Activated T-helper 2 cell treated with anti-CD3 and anti-CD28 coated beads, Interferon-gamma antibody, Interleukin-2, Interleukin-4, amounts not matched to agents 10 μg/mL and 5 μg/mL and 100 μg/mL, durations not matched to agents 14 hours and 24 hours and 36 hours (primary cell): ENCODE data around the gene ZNF106. TPM values are rescaled to one million over a fixed set of nuclear protein-coding genes. Genes with fewer than 3 reads are reported as not detected.
A peak's percentile ranks its signal among the peaks of the same experiment; 100 is the strongest.

Experiments used
- DNase-seq: peaks from one replicate; pipeline ENCODE4 v3.0.0; 2021; ENCODE audit warnings: low spot score
- H3K27ac Mint-ChIP-seq: one replicate; pipeline ENCODE4 v1.8.0; 2021; ENCODE audit warnings: mixed read lengths
- H3K27me3 Mint-ChIP-seq: one replicate; pipeline ENCODE4 v1.8.0; 2021; ENCODE audit warnings: low read depth, mixed read lengths
- H3K36me3 Mint-ChIP-seq: one replicate; pipeline ENCODE4 v1.8.0; 2021; ENCODE audit warnings: low read depth, mixed read lengths
- H3K4me1 Mint-ChIP-seq: one replicate; pipeline ENCODE4 v1.8.0; 2021; ENCODE audit warnings: low read depth, mixed read lengths
- H3K4me3 Mint-ChIP-seq: one replicate; pipeline ENCODE4 v1.8.0; 2021; ENCODE audit warnings: low read depth, mild to moderate bottlenecking, moderate library complexity, mixed read lengths
- H3K9me3 Mint-ChIP-seq: one replicate; pipeline ENCODE4 v1.8.0; 2021; ENCODE audit warnings: mixed read lengths
- intact Hi-C: fragments of 100-400 bp; cut with micrococcal nuclease; formaldehyde crosslinking; loops from one replicate; pipeline ENCODE4 v1.15.1; 2023
- total RNA-seq: library from RNA; stranded (reverse); gene quantifications from 2 replicates; pipeline ENCODE4 v1.2.3, GENCODE V29; 2022

Gene ZNF106
- total RNA-seq, 1 donor from 2014 or later = 65.8 TPM

DNA sequence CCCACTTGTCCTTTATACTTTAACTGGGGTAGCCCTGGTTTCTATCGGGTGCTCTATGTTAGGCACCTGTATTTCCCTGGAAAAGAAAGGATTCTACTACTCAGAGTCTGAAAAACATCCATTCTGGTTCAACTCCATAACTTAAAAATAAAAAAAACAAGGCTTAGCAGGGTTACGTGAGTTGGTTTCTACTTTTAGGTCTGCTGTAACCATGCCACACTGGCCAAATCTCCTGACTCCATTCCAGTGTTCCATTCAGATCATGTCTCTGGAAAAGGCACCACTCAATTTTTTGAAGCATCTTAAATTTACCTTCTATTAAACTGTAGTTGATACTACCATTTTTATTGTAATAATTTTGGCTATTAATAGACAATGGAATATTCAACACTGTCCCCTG is 69.6 kb downstream of the ZNF106 start:
- Mint-ChIP-seq H3K4me3 (no peak overlapping the region), H3K4me1 (no peaks in the 10 kb centered on the region), H3K36me3 (peaks cover 65% of the 10 kb centered on the region), H3K9me3 (no peaks in the 10 kb centered on the region), H3K27ac (no peak overlapping the region), H3K27me3 (no peaks in the 10 kb centered on the region)
- no peak for DNase-seq
- intact Hi-C loops = no loop called here

DNA sequence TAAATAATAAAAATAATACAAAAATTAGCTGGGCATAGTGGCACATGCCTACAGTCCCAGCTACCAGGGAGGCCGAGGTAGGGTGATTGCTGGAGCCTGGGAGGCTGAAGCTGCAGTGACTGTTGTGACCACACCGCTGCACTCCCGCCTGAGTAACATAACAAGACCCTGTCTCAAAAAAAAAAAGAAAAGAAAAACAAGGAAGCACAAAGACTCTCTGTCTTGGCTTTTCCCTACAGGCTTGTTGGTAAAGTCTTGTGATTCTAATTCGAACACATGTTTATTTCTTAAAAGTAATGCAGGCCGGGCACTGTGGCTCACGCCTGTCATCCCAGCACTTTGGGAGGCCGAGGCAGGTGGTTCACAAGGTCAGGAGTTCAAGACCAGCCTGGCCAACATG is 71.6 kb downstream of the ZNF106 start:
- Mint-ChIP-seq H3K9me3 (no peaks in the 10 kb centered on the region), H3K36me3 (peaks cover 62% of the 10 kb centered on the region), H3K27me3 (no peaks in the 10 kb centered on the region), H3K27ac (no peak overlapping the region), H3K4me3 (no peak overlapping the region), H3K4me1 (no peaks in the 10 kb centered on the region)
- intact Hi-C loops = no loop called here
- no peak for DNase-seq

DNA sequence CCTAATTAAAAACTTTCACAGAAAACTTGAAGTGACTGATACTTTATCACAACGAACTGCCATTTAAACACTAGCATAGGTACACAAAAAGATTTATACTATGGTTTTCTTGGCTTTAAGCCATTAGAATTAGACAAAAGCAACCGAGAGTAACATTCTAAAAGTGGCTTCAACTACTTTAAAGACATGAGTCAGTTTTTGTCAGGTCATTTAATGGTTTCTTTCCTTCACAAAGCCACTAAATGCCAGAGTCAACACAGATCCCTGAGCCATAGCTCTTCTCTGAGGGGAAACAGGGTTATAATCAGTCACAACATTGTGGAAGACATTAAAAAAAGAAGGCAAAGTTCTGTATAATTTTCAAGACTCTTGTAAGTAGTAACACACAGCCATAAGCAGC is 77.0 kb downstream of the ZNF106 start:
- Mint-ChIP-seq H3K36me3 (peaks cover 36% of the 10 kb centered on the region), H3K4me1 (no peaks in the 10 kb centered on the region), H3K27me3 (no peaks in the 10 kb centered on the region), H3K9me3 (no peaks in the 10 kb centered on the region), H3K27ac (no peak overlapping the region), H3K4me3 (no peak overlapping the region)
- intact Hi-C loops = no loop called here
- DNase-seq = no peak

DNA sequence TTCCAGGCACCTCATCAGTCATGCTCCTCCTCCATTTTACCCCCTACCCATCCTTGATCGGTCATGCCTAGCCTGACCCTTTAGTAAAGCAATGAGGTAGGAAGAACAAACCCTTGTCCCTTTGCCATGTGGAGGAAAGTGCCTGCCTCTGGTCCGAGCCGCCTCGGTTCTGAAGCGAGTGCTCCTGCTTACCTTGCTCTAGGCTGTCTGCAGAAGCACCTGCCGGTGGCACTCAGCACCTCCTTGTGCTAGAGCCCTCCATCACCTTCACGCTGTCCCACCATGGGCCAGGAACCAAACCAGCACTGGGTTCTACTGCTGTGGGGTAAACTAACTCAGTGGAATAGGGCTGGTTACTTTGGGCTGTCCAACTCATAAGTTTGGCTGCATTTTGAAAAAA is 79.1 kb downstream of the ZNF106 start:
- intact Hi-C loops = no loop called here
- Mint-ChIP-seq H3K9me3 (no peaks in the 10 kb centered on the region), H3K27me3 (no peaks in the 10 kb centered on the region), H3K36me3 (peaks cover 23% of the 10 kb centered on the region), H3K4me1 (no peaks in the 10 kb centered on the region), H3K4me3 (no peak overlapping the region), H3K27ac (no peak overlapping the region)
- DNase-seq = no peak

DNA sequence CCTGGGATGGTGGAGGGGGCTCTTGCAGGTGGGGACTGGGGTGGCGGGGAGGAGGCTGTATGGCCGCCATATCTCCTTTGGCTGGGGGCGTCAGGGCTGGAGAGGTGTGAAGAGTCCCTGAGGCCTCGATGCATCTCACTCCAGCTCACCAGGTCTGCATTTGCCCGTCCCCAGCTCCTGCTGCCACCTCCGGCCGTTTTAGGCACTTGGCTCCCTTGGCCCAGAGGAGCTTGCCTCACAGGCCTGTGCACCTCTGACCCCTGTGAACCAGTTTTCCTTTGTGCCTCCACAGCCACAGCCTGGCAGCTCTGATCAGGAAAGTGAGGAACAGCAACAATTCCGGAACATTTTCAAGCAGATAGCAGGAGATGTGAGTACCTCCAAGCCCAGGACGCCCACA is 81.9 kb downstream of the ZNF106 start:
- no peak overlapping the region for H3K4me3 Mint-ChIP-seq
- peaks cover 4% of the 10 kb centered on the region for H3K36me3 Mint-ChIP-seq
- no peaks in the 10 kb centered on the region for H3K4me1 Mint-ChIP-seq
- no peaks in the 10 kb centered on the region for H3K27me3 Mint-ChIP-seq
- no peak overlapping the region for H3K27ac Mint-ChIP-seq
- intact Hi-C loops = no loop called here
- H3K9me3 Mint-ChIP-seq = no peaks in the 10 kb centered on the region
- no peak for DNase-seq

DNA sequence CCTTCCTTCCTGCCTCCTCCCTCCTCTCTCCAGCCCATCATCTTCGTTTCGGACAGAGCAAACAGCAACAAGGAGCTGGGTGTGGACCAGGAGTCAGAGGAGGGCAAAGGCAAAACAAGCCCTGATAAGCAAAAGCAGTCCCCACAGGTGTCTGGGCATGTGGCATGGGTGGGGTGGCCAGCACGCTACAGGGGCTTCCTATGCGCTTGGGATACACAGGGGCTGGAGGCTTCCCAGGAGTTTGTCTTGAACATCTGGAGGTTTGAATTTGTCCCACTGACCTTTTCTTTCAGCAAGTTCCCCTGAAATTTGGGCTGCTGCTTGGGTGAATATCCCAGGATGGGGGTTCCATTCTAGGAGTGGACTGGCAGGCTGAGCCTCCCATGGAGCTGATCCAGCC is 82.8 kb downstream of the ZNF106 start:
- intact Hi-C loops = no loop called here
- H3K36me3 Mint-ChIP-seq = peaks cover 4% of the 10 kb centered on the region
- no peaks in the 10 kb centered on the region for H3K27me3 Mint-ChIP-seq
- no peaks in the 10 kb centered on the region for H3K4me1 Mint-ChIP-seq
- no peaks in the 10 kb centered on the region for H3K9me3 Mint-ChIP-seq
- no peak for DNase-seq
- no peak overlapping the region for H3K4me3 Mint-ChIP-seq
- H3K27ac Mint-ChIP-seq = no peak overlapping the region

DNA sequence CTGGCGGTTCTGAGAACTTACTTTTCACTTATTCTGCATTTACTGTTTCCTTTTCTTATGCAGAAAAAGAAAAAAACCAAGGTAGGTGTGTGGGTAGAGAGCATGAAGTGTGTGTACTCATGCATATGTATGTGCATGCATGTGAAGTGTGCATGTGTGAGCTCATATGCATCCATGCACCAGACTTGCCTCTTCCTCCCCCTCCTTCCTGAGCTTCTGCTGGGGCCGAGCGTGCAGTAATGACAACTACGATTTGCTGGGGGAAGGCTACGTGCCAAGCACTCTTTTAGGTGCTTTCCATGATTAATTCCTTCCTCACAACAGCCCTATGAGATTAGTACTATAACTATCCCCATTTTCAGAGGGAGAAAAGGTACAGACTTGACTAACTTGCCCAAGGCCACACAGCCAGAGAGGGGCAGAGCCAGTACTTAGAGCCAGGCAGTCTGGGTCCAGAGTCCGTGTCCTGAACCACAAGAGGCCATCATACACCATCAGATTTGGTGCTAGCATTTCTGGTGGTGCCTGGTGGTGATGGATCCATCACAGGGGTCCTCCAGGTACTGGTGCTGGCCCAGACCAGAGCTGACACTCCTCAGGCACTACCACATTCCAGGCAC is 85.0 kb downstream of the ZNF106 start:
- no peaks in the 10 kb centered on the region for H3K36me3 Mint-ChIP-seq
- H3K4me1 Mint-ChIP-seq = peaks cover 3% of the 10 kb centered on the region
- H3K27me3 Mint-ChIP-seq = no peaks in the 10 kb centered on the region
- H3K4me3 Mint-ChIP-seq = no peak overlapping the region
- no peak overlapping the region for H3K27ac Mint-ChIP-seq
- intact Hi-C loops = no loop called here
- DNase-seq = no peak
- H3K9me3 Mint-ChIP-seq = no peaks in the 10 kb centered on the region

DNA sequence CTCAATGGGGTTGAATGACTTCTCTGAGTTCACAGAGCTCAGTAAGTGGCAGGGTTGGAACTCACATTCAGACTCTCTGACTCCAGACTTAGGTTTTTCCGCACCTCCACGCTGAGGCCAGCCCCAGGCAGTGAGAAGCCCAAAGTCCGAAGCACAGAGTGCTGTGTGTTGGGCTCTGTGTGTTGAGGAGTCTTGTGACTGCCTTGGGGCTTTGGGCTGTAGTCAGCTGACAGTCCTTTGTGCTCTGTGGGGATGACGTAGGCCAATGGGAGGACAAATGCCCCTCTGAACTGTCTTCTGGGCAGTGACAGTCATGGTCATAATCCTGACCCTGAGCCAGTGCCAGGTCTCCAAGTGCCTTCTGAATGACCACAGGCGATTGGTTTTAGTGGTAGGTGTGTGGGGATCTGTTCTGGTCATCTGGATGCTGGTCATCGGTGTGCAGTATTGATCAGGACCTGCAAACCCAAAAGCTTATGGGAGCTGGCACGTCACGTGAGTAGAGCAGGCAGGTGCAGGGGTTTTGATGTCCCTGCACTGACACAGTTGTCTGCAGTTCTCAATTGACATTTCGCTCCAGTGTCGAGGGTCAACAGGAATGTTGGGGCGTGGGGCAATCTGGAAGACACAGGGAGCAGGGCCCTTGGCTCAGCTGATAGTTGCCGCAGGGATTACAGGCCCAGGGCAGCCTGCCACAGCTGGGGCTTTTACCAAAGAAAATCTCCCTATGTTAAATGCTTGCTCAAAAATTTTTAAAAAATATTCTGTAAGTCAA is 86.3 kb downstream of the ZNF106 start:
- H3K4me1 Mint-ChIP-seq = peaks cover 4% of the 10 kb centered on the region
- H3K36me3 Mint-ChIP-seq = no peaks in the 10 kb centered on the region
- intact Hi-C loops = no loop called here
- H3K4me3 Mint-ChIP-seq = no peak overlapping the region
- no peak for DNase-seq
- no peaks in the 10 kb centered on the region for H3K27me3 Mint-ChIP-seq
- no peaks in the 10 kb centered on the region for H3K9me3 Mint-ChIP-seq
- H3K27ac Mint-ChIP-seq = no peak overlapping the region

- no peak for DNase-seq
- intact Hi-C loops = no loop called here
- Mint-ChIP-seq H3K27me3 (no peaks in the 10 kb centered on the region), H3K27ac (no peak overlapping the region), H3K36me3 (no peaks in the 10 kb centered on the region), H3K4me1 (peaks cover 4% of the 10 kb centered on the region), H3K9me3 (no peaks in the 10 kb centered on the region), H3K4me3 (no peak overlapping the region)
Observed at GRCh38 chr15:42403389-42403788, 87.6 kb downstream of the ZNF106 start.

DNA sequence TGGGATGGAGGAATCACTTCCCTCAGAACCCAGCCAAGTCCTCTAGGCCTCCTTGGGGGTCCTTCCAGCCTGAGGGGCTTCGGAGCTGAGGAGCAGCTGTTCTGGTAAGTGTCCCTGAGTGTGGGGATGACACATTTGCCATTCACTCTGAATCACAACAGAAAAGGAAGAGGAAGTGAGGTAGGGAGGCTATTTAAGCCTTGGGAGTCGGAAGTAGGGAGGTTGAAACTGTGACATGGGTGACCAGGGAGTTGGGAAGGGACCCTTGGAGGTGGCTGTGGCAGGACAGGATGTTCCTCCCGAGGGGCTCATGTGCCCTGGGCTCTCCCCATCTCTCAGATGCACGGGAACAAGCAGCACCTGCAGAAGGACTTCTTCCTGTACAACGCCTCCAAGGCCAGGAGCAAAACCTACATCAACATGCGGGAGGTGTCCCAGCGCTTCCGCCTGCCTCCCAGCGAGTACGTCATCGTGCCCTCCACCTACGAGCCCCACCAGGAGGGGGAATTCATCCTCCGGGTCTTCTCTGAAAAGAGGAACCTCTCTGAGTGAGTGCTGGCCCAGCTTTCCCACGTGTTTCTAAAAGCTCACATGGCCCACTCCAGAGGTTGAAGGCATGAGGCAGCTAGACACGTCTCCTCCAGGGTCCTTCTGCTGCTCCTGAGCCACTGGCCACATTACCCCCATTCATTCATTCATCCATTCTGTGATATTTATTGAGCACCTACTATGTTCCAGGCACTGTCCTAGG is 88.3 kb downstream of the ZNF106 start:
- H3K4me1 Mint-ChIP-seq = peaks cover 4% of the 10 kb centered on the region
- no peak overlapping the region for H3K4me3 Mint-ChIP-seq
- intact Hi-C loops = no loop called here
- H3K27ac Mint-ChIP-seq = no peak overlapping the region
- no peak for DNase-seq
- H3K36me3 Mint-ChIP-seq = no peaks in the 10 kb centered on the region
- no peaks in the 10 kb centered on the region for H3K27me3 Mint-ChIP-seq
- no peaks in the 10 kb centered on the region for H3K9me3 Mint-ChIP-seq

DNA sequence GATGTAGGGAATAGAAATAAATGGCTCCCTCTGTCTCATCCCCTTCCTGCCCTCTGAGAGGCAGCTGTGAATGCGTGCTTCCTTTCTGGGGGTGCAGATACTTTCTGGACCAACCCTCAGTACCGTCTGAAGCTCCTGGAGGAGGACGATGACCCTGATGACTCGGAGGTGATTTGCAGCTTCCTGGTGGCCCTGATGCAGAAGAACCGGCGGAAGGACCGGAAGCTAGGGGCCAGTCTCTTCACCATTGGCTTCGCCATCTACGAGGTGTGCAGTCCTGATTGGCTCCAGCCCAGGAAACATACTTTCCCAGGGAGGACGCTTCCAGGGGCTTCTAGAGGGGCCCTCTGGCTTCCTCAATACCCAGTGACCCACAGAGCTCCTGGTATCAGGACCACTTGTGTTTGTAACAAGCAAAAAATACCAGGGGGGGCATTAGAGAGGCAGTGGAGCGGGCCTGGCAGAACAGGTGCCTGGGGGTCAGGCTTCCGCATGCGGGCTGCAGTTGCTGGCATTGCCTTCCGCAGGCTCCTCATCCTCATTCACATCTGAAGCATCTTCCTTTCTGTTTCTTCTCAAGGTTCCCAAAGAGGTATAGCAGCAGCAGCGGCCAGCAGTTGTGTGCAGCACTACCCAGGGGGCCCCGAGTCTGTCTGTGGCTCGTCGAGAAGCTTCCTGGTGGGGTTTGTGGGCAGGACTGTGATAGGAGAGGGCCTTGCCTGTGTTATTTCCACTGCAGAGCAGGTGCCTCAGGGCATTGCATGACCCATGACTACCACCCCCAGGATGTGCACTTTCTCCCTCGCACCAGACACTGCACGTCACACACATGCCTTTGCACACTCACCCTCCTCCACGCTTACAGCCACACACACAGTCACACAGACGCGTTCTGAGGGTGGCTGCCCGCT is 89.1 kb downstream of the ZNF106 start:
- Mint-ChIP-seq H3K27ac (no peak overlapping the region), H3K4me3 (peak overlapping the region; percentile 43), H3K36me3 (no peaks in the 10 kb centered on the region), H3K27me3 (no peaks in the 10 kb centered on the region), H3K9me3 (no peaks in the 10 kb centered on the region), H3K4me1 (peaks cover 4% of the 10 kb centered on the region)
- DNase-seq = no peak
- intact Hi-C loops = no loop called here

- Mint-ChIP-seq H3K27me3 (no peaks in the 10 kb centered on the region), H3K4me1 (peaks cover 1% of the 10 kb centered on the region), H3K9me3 (no peaks in the 10 kb centered on the region), H3K27ac (no peak overlapping the region), H3K36me3 (no peaks in the 10 kb centered on the region), H3K4me3 (no peak overlapping the region)
- intact Hi-C loops = no loop called here
- DNase-seq = no peak
Observed at GRCh38 chr15:42395838-42396237, 95.1 kb downstream of the ZNF106 start.
